ENCODE results near the gene MAPK8IP3.

Gene MAPK8IP3

GRCh38 chr16:1817276-1817589 is 111.2 kb downstream of the MAPK8IP3 start:
- no peak for DNase-seq

DNA sequence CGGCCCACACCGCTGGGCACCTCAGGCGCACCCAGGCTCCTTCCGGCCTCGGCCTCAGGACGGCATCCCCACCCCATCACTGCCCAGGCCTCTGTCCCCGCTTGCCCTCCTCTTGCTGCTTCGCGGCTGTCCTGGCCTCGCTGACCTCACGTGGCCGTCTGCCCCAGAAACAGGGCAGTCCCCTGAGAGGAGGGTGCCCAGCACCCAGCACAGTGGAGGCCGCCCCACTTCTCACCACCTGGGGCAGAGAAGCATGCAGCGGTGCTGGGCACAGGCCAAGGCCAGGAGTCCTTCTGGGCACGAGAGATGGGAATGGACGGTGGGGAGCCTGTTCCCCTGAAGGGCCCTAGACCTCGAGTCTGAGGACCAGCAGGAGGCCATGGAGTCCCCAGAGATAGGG is 111.7 kb downstream of the MAPK8IP3 start:
- DNase-seq: no peak

DNA sequence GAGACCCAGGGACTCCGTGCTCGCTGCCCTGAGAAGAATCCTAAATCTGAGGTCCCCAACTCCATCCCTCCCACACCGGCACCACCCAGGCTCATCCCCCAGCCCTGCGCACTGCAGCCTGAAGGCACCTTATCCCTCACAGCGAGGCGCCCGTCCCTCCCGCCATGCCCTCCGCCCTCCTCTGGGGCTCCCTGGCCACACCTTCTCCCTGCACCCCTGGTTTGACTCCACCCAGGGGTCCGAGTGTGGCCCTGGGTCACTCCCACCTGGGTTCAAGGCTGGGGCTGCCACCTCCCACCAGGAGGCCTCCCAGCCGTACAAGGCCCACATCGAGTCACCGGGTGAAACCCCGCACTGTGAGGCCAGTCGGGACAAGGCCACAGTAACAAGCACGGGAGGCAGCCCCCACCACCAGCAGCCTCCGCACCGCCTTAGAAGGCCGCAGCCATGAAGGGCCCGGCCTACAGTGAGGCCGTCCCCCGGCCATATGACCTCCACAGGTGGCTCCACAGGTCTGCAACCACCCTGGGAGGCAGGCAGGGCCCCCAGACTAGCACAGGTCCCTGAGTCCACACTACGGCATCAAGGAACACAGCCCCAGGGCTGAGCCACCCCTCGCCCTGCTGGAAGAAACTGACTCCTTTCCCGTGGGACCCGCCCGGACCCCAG is 112.3 kb downstream of the MAPK8IP3 start:
- DNase-seq: no peak

GRCh38 chr16:1818873-1819525 is 113.0 kb downstream of the MAPK8IP3 start:
- no peak for DNase-seq

GRCh38 chr16:1819611-1820010 is 113.6 kb downstream of the MAPK8IP3 start:
- DNase-seq: no peak

All from right forelimb (tissue), 1 donor.